Renal cortex interstitium (tissue), 11 donors: ENCODE measurements around the gene CIZ1. TPM values are rescaled to one million over a fixed set of nuclear protein-coding genes. Genes with fewer than 3 reads are reported as not detected.
"Not testable (repeated sequence)": the region's sequence is repeated elsewhere in the genome, so short reads cannot be mapped to it uniquely, and the experiment has no call there.

Experiments
- DNase-seq, 11 donors: peaks; one replicate each; pipeline ENCODE4 v3.0.0-alpha.2; 2013; ENCODE audit warnings: low read depth in 9 of 11, low spot score in 4 of 11; ENCODE audit errors: extremely low read depth in 1 of 11
- polyA plus RNA-seq, 3 donors: library from polyadenylated mRNA; unstranded; fragments of 120-200 nt; gene quantifications; one replicate each; pipeline ENCODE4 v1.2.1, GENCODE V29; 2013; ENCODE audit not compliant: insufficient read length in 3 of 3

Gene CIZ1
- polyA plus RNA-seq, 3 donors, result 115 to 139 (median 124) TPM

- no peak for DNase-seq
Observed at GRCh38 chr9:128139621-128140020, 51.8 kb downstream of the CIZ1 start.

GRCh38 chr9:128138001-128138400, 53.4 kb downstream of the CIZ1 start:
- no peak for DNase-seq

- DNase-seq, result no peak
Observed at GRCh38 chr9:128136816-128137793, 54.3 kb downstream of the CIZ1 start.

- DNase-seq, result not testable (repeated sequence)
Observed at GRCh38 chr9:128135561-128135960, 55.8 kb downstream of the CIZ1 start.

- DNase-seq, result not testable (repeated sequence)
Observed at GRCh38 chr9:128132139-128132538, 59.2 kb downstream of the CIZ1 start.

- DNase-seq, result not testable (repeated sequence)
Observed at GRCh38 chr9:128131346-128131745, 60.0 kb downstream of the CIZ1 start.

- DNase-seq, result not testable (repeated sequence)
Observed at GRCh38 chr9:128130651-128131050, 60.7 kb downstream of the CIZ1 start.

- not testable (repeated sequence) for DNase-seq
Observed at GRCh38 chr9:128129976-128130590, 61.3 kb downstream of the CIZ1 start.

GRCh38 chr9:128128836-128129590, 62.4 kb downstream of the CIZ1 start:
- no peak for DNase-seq

- peak; percentile 81 to 92 (median 91) for DNase-seq
Observed at GRCh38 chr9:128127990-128128835, 63.2 kb downstream of the CIZ1 start.

GRCh38 chr9:128127568-128127989, 63.8 kb downstream of the CIZ1 start, which contains the start of gene PTGES2:
TSS of gene PTGES2 (minus strand) at chr9:128127729. CDS start at chr9:128127717, 12 bp downstream.
- DNase-seq, result peak; percentile 69 to 89 (median 81)

- DNase-seq, result no peak
Observed at GRCh38 chr9:128125580-128126354, 65.6 kb downstream of the CIZ1 start.

GRCh38 chr9:128124873-128125579, 66.3 kb downstream of the CIZ1 start:
- peak in 1 of 11 donors; percentile 50 for DNase-seq

GRCh38 chr9:128124451-128124850, 66.9 kb downstream of the CIZ1 start:
- DNase-seq, result no peak

GRCh38 chr9:128123451-128124080, 67.8 kb downstream of the CIZ1 start:
- DNase-seq, result no peak

GRCh38 chr9:128122809-128123175, 68.6 kb downstream of the CIZ1 start:
- no peak for DNase-seq
